ENCODE data around the gene PLEKHO2. TPM values are rescaled to one million over a fixed set of nuclear protein-coding genes. Genes with fewer than 3 reads are reported as not detected.

The PLEKHO2 gene
- total and polyA plus RNA-seq, 10 of the 15 experiments (the other 5 are each of a cell fraction or from before 2014, with no cell fraction given): 1.4 to 25.6 (median 20.5) TPM

DNA sequence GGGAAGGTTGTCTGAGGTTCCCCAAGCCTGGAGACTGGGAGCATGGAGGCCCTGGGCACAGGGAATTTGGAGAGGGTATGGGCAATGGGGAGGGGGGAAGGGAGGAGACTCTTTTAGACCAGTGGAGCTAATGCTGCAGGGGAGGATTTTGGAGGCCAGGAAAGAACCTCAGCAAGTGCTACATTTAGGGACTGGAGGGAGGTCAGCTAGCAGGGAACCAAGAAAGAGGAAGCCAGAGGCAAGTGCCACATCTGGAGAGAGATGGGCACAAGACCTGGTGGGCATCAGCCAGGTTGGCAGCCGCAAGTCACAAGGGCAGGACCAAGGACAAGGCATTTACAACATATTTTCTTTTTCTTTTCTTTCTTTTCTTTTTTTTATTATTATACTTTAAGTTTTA, 20.7 kb downstream of the PLEKHO2 start (continued):
- TF ChIP-seq, protein P1, sequence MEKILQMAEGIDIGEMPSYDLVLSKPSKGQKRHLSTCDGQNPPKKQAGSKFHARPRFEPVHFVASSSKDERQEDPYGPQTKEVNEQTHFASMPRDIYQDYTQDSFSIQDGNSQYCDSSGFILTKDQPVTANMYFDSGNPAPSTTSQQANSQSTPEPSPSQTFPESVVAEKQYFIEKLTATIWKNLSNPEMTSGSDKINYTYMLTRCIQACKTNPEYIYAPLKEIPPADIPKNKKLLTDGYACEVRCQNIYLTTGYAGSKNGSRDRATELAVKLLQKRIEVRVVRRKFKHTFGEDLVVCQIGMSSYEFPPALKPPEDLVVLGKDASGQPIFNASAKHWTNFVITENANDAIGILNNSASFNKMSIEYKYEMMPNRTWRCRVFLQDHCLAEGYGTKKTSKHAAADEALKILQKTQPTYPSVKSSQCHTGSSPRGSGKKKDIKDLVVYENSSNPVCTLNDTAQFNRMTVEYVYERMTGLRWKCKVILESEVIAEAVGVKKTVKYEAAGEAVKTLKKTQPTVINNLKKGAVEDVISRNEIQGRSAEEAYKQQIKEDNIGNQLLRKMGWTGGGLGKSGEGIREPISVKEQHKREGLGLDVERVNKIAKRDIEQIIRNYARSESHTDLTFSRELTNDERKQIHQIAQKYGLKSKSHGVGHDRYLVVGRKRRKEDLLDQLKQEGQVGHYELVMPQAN (conservative IDR thresholded peaks at IDR 0.05): no peak
- no peak for TF ChIP-seq ZBED1 (IDR thresholded peaks at IDR 0.05; ENCODE audit: borderline replicate concordance)
- TF ChIP-seq MYB (IDR thresholded peaks at IDR 0.05; ENCODE audit: borderline replicate concordance, low read depth, low read length): no peak
- no peak for TF ChIP-seq CBX5 (IDR thresholded peaks at IDR 0.05; ENCODE audit: low read depth)

DNA sequence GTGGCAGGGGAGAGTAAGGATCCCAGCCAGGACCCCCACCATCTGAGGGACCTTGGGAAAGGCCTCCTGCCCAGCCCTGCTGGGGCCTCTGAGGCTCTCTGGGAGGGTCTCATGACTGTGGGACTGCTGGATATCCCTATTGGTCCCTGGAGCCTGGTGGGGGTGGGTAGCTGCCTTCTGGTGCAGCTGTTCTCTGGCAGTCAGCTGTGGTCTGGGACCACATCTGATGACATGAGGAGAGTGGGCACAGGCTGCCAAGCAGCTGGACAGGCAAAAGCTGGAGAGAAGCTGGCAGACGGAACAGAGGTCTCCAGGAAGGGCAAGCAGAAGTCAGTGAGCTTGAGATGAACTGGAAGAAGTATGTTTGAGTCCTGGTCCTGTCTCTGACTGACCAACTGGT, 22.4 kb downstream of the PLEKHO2 start:
- Histone ChIP-seq H2AFZ (ENCODE audit: control insufficient read depth, low read depth, low read length) (no peak overlapping the region), H3K4me1 (ENCODE audit: control insufficient read depth, insufficient read depth, low read length) (peaks cover 6% of the 10 kb centered on the region), H3K9ac (ENCODE audit: control insufficient read depth, insufficient read depth, low read length) (no peak overlapping the region), H3K27ac (ENCODE audit: control insufficient read depth, insufficient read depth) (no peak overlapping the region), H3K79me2 (ENCODE audit: control insufficient read depth, insufficient read depth, low read length) (no peaks in the 10 kb centered on the region), H4K20me1 (ENCODE audit: control insufficient read depth, insufficient read depth) (peaks cover 3% of the 10 kb centered on the region; the same call in 1 of the 2 replicates), H3K27me3 (replicated peaks in 1 of 2; ENCODE audit: control insufficient read depth in 2 of 2, insufficient read depth in 2 of 2, low read length in 1 of 2) (no peaks in the 10 kb centered on the region), H3K9me3 (replicated peaks; ENCODE audit: control insufficient read depth, insufficient read depth, low read length) (no peaks in the 10 kb centered on the region), H3K4me2 (ENCODE audit: control insufficient read depth, insufficient read depth) (no peak overlapping the region), H3K36me3 (ENCODE audit: control insufficient read depth in 2 of 2, insufficient read depth in 2 of 2, low read length in 1 of 2) (peaks cover 32 to 51% of the 10 kb centered on the region in 2 experiments), H3K4me3 (no peak overlapping the region)
- no TSS peak for BruUV-seq (replicated peaks)
- in situ Hi-C loops (cut with MboI): no loop called here
- RAD21 ChIA-PET (ENCODE audit: unreplicated experiment): interaction anchor here (1.0 to 4.2 kb wide), 5 partner anchors 17 to 30 kb away, joined by 3 to 33 read pairs (median 6); no protein-coding TSS in a partner anchor
- TF ChIP-seq IKZF2 (IDR thresholded peaks at IDR 0.05) (no peak), BMI1 (IDR thresholded peaks at IDR 0.05; ENCODE audit: borderline replicate concordance) (no peak), NR2F1 (conservative IDR thresholded peaks at IDR 0.05) (no peak), KAT2A (conservative IDR thresholded peaks at IDR 0.05; ENCODE audit: control insufficient read depth, low read depth, low read length) (no peak), SIN3A (IDR thresholded peaks at IDR 0.05; ENCODE audit: low read depth, low read length) (no peak), POLR2AphosphoS5 (IDR thresholded peaks at IDR 0.05; ENCODE audit: low read length) (no peak), IKZF1 (conservative IDR thresholded peaks at IDR 0.05) (no peak), NR2C1 (IDR thresholded peaks at IDR 0.05) (no peak), HDAC6 (IDR thresholded peaks at IDR 0.05; ENCODE audit: unreplicated experiment) (no peak), BCL11A (IDR thresholded peaks at IDR 0.05; ENCODE audit: low read depth, low read length) (no peak), FOXM1 (IDR thresholded peaks at IDR 0.05; ENCODE audit: low read depth, low read length) (no peak), CBFB (IDR thresholded peaks at IDR 0.05; ENCODE audit: low read depth) (no peak), ELK1 (IDR thresholded peaks at IDR 0.05; ENCODE audit: low read depth, low read length) (no peak), MYC (IDR thresholded peaks at IDR 0.05; ENCODE audit: insufficient read depth, insufficient read length, insufficient replicate concordance, low read length, severe bottlenecking) (no peak)
- TF ChIP-seq, protein P2, sequence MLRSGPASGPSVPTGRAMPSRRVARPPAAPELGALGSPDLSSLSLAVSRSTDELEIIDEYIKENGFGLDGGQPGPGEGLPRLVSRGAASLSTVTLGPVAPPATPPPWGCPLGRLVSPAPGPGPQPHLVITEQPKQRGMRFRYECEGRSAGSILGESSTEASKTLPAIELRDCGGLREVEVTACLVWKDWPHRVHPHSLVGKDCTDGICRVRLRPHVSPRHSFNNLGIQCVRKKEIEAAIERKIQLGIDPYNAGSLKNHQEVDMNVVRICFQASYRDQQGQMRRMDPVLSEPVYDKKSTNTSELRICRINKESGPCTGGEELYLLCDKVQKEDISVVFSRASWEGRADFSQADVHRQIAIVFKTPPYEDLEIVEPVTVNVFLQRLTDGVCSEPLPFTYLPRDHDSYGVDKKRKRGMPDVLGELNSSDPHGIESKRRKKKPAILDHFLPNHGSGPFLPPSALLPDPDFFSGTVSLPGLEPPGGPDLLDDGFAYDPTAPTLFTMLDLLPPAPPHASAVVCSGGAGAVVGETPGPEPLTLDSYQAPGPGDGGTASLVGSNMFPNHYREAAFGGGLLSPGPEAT (IDR thresholded peaks at IDR 0.05; ENCODE audit: low read depth): no peak
- DNase-seq (ENCODE audit: low read depth, low spot score): no peak
- intact Hi-C loops (cut with micrococcal nuclease; ENCODE audit: unreplicated experiment): no loop called here
- no peak for ATAC-seq
- FAIRE-seq: no peak
- CTCF ChIA-PET: interaction anchor here (1.7 kb wide), 2 partner anchors 20 to 31 kb away, joined by 4 to 8 read pairs; no protein-coding TSS in a partner anchor
- POLR2A ChIA-PET: interaction anchor here (0.7 to 3.2 kb wide), 7 partner anchors 9 to 63 kb away, joined by 4 to 14 read pairs (median 5); no protein-coding TSS in a partner anchor
- SMC1A ChIA-PET (ENCODE audit: uncharacterized antibody, unreplicated experiment): interaction anchor here (0.7 to 8.5 kb wide), 4 partner anchors 8 to 136 kb away, joined by 3 to 51 read pairs (median 4); no protein-coding TSS in a partner anchor
- WGBS (ENCODE audit: insufficient coverage, insufficient replicate concordance, low lambda C conversion rate, missing lambda C conversion rate): 93% methylated on average over 1 of the region's 1 CpG
